GM19467 (cell line): ENCODE results near the gene ACOT11.
"Not testable (repeated sequence)": the region's sequence is repeated elsewhere in the genome, so short reads cannot be mapped to it uniquely, and the experiment has no call there.

ENCODE experiments used
- ATAC-seq: cut with Tn5 transposase; IDR thresholded peaks from one replicate; pipeline ENCODE4 v1.9.1; 2021; ENCODE audit warnings: mild to moderate bottlenecking, moderate library complexity; ENCODE audit not compliant: unreplicated experiment

The ACOT11 gene

GRCh38 chr1:54547601-54548388, at the start of gene ACOT11:
TSS of gene ACOT11 (plus strand) at chr1:54548228. CDS start at chr1:54548310, 82 bp downstream.
- no peak for ATAC-seq

- ATAC-seq: no peak
These were observed 49.5 kb upstream of the ACOT11 start for GRCh38 chr1:54498383-54499096.

GRCh38 chr1:54499097-54499359, 49.0 kb upstream of the ACOT11 start:
- no peak for ATAC-seq

GRCh38 chr1:54499360-54500106, 48.5 kb upstream of the ACOT11 start:
- no peak for ATAC-seq

GRCh38 chr1:54500107-54500431, 48.0 kb upstream of the ACOT11 start:
- ATAC-seq: no peak

- ATAC-seq: no peak
These were observed 46.2 kb upstream of the ACOT11 start for GRCh38 chr1:54501849-54502248.

GRCh38 chr1:54502342-54502741, 45.7 kb upstream of the ACOT11 start:
- ATAC-seq: no peak

GRCh38 chr1:54506594-54506993, 41.4 kb upstream of the ACOT11 start:
- no peak for ATAC-seq

- no peak for ATAC-seq
These were observed 40.8 kb upstream of the ACOT11 start for GRCh38 chr1:54507033-54507870.

GRCh38 chr1:54510715-54511270, 37.2 kb upstream of the ACOT11 start:
- ATAC-seq: no peak

GRCh38 chr1:54513921-54514580, 34.0 kb upstream of the ACOT11 start:
- ATAC-seq: not testable (repeated sequence)

- no peak for ATAC-seq
These were observed 31.6 kb upstream of the ACOT11 start for GRCh38 chr1:54516249-54516920.

GRCh38 chr1:54517496-54517895, 30.5 kb upstream of the ACOT11 start:
- ATAC-seq: no peak

GRCh38 chr1:54518489-54518888, 29.5 kb upstream of the ACOT11 start:
- ATAC-seq: no peak

- ATAC-seq: no peak
These were observed 28.3 kb upstream of the ACOT11 start for GRCh38 chr1:54519709-54520108.

GRCh38 chr1:54520631-54521321, 27.3 kb upstream of the ACOT11 start:
- no peak for ATAC-seq

- ATAC-seq: not testable (repeated sequence)
These were observed 21.5 kb upstream of the ACOT11 start for GRCh38 chr1:54526565-54526964.

GRCh38 chr1:54528613-54529012, 19.4 kb upstream of the ACOT11 start:
- no peak for ATAC-seq

- ATAC-seq: no peak
These were observed 16.0 kb upstream of the ACOT11 start for GRCh38 chr1:54532033-54532432.
